ENCODE data around the gene ERN2. TPM values are rescaled to one million over a fixed set of nuclear protein-coding genes. Genes with fewer than 3 reads are reported as not detected.

Gene ERN2
- total RNA-seq, 2 donors from 2014 or later = 3.2 TPM; not detected in 1

DNA sequence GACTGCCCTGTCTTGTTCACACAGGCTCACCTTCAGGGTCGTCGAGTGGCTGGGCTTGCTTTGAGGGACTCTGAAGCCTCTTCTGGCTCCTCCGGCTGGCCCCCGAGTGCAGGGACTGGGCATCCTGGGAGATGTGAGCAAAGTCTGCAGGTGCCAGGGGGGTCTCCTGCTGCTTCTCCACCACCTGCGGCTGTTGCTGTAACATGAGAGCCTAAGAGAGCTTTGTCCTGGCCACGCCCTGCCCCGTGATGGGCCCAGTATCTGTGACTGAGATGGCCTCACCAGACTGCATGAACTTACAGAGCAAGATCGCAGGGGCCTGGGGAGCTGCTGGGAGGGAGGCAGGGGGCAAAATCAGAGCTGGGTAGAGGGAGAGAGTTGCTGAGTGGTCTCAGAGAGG lies 12.5 kb downstream of the ERN2 start:
- no peak for DNase-seq (ENCODE audit: low spot score)
- no peaks in the 10 kb centered on the region for H3K9me3 ChIP-seq
- H3K36me3 ChIP-seq = no peaks in the 10 kb centered on the region
- no peak overlapping the region for H3K27ac ChIP-seq
- TF ChIP-seq, protein P1, sequence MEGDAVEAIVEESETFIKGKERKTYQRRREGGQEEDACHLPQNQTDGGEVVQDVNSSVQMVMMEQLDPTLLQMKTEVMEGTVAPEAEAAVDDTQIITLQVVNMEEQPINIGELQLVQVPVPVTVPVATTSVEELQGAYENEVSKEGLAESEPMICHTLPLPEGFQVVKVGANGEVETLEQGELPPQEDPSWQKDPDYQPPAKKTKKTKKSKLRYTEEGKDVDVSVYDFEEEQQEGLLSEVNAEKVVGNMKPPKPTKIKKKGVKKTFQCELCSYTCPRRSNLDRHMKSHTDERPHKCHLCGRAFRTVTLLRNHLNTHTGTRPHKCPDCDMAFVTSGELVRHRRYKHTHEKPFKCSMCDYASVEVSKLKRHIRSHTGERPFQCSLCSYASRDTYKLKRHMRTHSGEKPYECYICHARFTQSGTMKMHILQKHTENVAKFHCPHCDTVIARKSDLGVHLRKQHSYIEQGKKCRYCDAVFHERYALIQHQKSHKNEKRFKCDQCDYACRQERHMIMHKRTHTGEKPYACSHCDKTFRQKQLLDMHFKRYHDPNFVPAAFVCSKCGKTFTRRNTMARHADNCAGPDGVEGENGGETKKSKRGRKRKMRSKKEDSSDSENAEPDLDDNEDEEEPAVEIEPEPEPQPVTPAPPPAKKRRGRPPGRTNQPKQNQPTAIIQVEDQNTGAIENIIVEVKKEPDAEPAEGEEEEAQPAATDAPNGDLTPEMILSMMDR (IDR thresholded peaks at IDR 0.05) = no peak
- no peaks in the 10 kb centered on the region for H3K4me1 ChIP-seq (ENCODE audit: control insufficient read depth in 1 of 2, low read depth in 2 of 2)
- H3K27me3 ChIP-seq (replicated peaks; ENCODE audit: insufficient read depth) = no peaks in the 10 kb centered on the region
- H3K4me3 ChIP-seq = no peak overlapping the region
- no peak for ATAC-seq (ENCODE audit: insufficient number of reproducible peaks, low FRiP score, low read depth)

DNA sequence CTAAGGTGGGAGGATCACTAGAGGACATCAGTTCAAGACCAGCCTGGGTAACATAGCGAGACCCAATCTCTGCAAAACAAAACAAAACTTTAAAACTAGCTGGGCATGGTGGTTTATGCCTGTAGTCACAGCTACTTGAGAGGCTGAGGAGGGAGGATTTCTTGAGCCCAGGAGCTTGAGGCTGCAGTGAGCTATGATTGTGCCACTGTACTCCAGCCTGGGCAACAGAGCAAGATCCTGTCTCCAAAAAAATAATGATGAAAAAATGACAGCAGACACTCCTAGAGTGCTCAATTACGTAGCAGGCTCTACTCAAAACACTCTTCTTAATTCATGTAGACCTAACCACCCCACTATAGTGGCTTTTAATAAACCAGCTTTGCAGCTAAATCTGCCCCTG lies 12.9 kb downstream of the ERN2 start:
- Histone ChIP-seq H3K9me3 (no peaks in the 10 kb centered on the region), H3K27me3 (replicated peaks; ENCODE audit: insufficient read depth) (no peaks in the 10 kb centered on the region), H3K4me1 (ENCODE audit: control insufficient read depth in 1 of 2, low read depth in 2 of 2) (no peaks in the 10 kb centered on the region), H3K4me3 (no peak overlapping the region), H3K27ac (no peak overlapping the region), H3K36me3 (no peaks in the 10 kb centered on the region)
- no peak for DNase-seq (ENCODE audit: low spot score)
- ATAC-seq (ENCODE audit: insufficient number of reproducible peaks, low FRiP score, low read depth) = no peak
- TF ChIP-seq, protein P1 (IDR thresholded peaks at IDR 0.05) = no peak

DNA sequence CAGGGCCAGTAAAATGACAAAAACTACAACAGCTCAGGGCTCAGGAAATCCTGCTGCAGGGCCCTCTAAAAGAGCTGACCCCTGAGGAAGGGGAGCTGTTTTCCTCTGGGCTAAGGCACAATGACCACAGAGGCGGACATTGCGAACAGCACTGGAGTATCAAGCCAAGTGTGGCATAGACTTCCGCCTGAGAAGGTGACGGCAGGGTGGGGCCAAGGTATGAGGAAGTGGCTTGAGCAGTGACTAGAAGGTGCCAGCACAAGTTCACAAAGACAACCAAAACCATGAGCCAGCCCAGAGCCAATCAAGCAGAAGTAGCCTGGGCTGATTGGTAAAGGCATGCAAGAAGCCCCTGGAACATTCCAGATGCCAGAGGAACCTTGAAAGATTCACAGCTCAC lies 13.9 kb downstream of the ERN2 start:
- ATAC-seq (ENCODE audit: insufficient number of reproducible peaks, low FRiP score, low read depth) = no peak
- no peak overlapping the region for H3K27ac ChIP-seq
- H3K36me3 ChIP-seq = no peaks in the 10 kb centered on the region
- peaks cover 3 to 8% of the 10 kb centered on the region in 2 donors for H3K4me1 ChIP-seq (ENCODE audit: control insufficient read depth in 1 of 2, low read depth in 2 of 2)
- no peak overlapping the region for H3K4me3 ChIP-seq
- DNase-seq (ENCODE audit: low spot score) = no peak
- TF ChIP-seq, protein P1 (IDR thresholded peaks at IDR 0.05) = no peak
- no peaks in the 10 kb centered on the region for H3K27me3 ChIP-seq (replicated peaks; ENCODE audit: insufficient read depth)
- H3K9me3 ChIP-seq = no peaks in the 10 kb centered on the region

DNA sequence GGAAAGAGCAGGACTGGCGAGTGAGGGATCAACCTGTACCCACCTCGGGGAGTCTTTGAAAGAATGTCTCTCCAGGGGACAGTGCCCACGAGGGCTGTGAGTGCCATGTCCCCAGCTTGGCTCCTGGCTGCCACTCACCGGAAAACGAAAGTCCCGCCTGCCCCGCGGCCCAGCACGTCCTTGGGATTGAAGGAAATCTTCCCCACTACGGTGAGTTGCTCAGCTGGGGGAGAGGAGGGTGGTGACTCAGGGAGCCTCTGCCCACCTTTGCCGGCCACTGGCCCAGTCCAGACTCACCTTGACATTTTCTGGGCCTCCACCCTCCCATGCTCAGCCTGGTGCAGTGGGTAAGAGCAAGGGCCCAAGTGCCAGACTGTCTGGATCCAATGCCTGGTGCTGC lies 17.3 kb downstream of the ERN2 start:
- Histone ChIP-seq H3K27ac (no peak overlapping the region), H3K4me1 (ENCODE audit: control insufficient read depth in 1 of 2, low read depth in 2 of 2) (peaks cover 3 to 8% of the 10 kb centered on the region in 2 donors), H3K9me3 (no peaks in the 10 kb centered on the region), H3K27me3 (replicated peaks; ENCODE audit: insufficient read depth) (no peaks in the 10 kb centered on the region), H3K4me3 (no peak overlapping the region), H3K36me3 (peaks cover under 1% of the 10 kb centered on the region)
- TF ChIP-seq, protein P1 (IDR thresholded peaks at IDR 0.05) = no peak
- DNase-seq (ENCODE audit: low spot score) (no peak), ATAC-seq (ENCODE audit: insufficient number of reproducible peaks, low FRiP score, low read depth) (no peak)

DNA sequence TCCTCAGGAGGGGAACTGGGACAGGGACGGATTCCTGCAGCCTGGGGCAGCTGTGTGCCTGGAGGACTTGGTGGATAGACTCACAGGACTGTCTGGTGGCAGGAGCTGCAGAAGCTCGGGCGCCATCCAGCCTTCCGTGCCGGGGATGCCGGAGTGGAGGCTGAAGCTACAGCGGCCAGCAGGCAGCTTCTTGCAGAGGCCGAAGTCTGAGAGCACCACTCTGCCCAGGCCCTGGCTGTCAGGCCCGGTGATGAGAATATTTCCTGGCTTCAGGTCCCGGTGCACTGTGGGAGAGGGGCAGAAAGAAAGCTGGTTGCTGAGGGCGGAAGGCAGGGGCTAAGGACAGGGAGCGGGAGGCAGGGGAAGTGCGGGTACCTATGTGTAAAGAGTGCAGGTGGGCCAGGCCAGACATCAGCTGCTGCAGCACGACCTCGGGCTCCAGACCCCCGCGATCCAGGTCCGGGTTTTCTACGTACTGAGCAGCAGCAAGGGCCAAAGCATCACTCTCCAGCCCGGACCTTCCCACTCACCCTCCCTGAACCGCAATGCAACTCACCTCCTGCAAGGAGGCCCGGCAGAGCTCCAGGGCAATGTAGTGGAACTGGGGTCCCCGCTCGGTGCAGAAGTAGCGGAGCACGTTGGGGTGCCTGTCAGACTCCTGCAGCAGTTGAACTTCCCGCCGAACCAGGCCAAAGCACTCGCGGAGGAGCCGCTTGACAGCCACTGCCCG lies 18.2 kb downstream of the ERN2 start:
- no peak for ATAC-seq (ENCODE audit: insufficient number of reproducible peaks, low FRiP score, low read depth)
- H3K4me1 ChIP-seq (ENCODE audit: control insufficient read depth in 1 of 2, low read depth in 2 of 2) = peaks cover 3 to 8% of the 10 kb centered on the region in 2 donors
- no peaks in the 10 kb centered on the region for H3K9me3 ChIP-seq
- H3K27ac ChIP-seq = no peak overlapping the region
- TF ChIP-seq, protein P1 (IDR thresholded peaks at IDR 0.05) = no peak
- H3K27me3 ChIP-seq (replicated peaks; ENCODE audit: insufficient read depth) = no peaks in the 10 kb centered on the region
- no peak for DNase-seq (ENCODE audit: low spot score)
- peaks cover 10% of the 10 kb centered on the region for H3K36me3 ChIP-seq
- H3K4me3 ChIP-seq = peak overlapping the region; percentile 60
